Measurements from ENCODE around the gene VEZT. TPM values are rescaled to one million over a fixed set of nuclear protein-coding genes. Genes with fewer than 3 reads are reported as not detected.

VEZT gene
- total and polyA plus RNA-seq, 9 of the 15 experiments (the other 6 are each of a cell fraction or from before 2014, with no cell fraction given), result 16.1 to 61.5 (median 32.6) TPM

DNA sequence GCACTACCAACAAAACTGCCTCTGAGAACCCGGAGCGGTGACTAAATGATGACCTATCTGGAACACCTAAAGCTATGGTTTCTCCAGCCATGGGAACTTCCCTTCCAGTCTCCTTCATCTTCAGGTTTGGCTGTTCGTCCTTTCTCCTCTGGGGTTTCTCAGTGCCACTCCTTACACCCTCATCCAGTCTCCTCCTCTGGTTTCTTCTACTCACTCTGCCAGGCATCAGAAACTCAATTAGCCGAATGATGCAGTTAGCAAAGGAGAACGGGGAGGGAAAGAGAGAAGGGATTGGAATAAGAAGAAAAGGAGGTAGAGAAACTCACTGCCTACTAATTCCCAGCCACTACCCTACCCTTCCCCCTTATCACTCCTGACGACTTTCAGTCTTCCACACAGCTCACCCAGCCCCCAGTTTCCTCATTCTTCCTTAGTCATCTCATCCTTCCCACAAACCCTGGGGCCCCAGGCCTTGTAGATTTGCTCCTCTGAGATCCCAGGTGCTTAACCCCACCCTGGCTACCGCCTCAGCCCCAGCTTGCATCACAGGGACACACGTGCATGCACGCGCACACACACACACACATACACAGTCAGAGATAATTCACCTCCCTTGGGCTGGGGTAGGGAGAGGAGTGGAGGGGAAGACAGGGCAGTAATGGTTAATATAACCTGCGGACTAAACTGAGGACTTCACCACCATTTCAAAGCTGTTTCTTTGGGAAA, 13.3 kb upstream of the VEZT start (continued):
- TF ChIP-seq, protein P1, sequence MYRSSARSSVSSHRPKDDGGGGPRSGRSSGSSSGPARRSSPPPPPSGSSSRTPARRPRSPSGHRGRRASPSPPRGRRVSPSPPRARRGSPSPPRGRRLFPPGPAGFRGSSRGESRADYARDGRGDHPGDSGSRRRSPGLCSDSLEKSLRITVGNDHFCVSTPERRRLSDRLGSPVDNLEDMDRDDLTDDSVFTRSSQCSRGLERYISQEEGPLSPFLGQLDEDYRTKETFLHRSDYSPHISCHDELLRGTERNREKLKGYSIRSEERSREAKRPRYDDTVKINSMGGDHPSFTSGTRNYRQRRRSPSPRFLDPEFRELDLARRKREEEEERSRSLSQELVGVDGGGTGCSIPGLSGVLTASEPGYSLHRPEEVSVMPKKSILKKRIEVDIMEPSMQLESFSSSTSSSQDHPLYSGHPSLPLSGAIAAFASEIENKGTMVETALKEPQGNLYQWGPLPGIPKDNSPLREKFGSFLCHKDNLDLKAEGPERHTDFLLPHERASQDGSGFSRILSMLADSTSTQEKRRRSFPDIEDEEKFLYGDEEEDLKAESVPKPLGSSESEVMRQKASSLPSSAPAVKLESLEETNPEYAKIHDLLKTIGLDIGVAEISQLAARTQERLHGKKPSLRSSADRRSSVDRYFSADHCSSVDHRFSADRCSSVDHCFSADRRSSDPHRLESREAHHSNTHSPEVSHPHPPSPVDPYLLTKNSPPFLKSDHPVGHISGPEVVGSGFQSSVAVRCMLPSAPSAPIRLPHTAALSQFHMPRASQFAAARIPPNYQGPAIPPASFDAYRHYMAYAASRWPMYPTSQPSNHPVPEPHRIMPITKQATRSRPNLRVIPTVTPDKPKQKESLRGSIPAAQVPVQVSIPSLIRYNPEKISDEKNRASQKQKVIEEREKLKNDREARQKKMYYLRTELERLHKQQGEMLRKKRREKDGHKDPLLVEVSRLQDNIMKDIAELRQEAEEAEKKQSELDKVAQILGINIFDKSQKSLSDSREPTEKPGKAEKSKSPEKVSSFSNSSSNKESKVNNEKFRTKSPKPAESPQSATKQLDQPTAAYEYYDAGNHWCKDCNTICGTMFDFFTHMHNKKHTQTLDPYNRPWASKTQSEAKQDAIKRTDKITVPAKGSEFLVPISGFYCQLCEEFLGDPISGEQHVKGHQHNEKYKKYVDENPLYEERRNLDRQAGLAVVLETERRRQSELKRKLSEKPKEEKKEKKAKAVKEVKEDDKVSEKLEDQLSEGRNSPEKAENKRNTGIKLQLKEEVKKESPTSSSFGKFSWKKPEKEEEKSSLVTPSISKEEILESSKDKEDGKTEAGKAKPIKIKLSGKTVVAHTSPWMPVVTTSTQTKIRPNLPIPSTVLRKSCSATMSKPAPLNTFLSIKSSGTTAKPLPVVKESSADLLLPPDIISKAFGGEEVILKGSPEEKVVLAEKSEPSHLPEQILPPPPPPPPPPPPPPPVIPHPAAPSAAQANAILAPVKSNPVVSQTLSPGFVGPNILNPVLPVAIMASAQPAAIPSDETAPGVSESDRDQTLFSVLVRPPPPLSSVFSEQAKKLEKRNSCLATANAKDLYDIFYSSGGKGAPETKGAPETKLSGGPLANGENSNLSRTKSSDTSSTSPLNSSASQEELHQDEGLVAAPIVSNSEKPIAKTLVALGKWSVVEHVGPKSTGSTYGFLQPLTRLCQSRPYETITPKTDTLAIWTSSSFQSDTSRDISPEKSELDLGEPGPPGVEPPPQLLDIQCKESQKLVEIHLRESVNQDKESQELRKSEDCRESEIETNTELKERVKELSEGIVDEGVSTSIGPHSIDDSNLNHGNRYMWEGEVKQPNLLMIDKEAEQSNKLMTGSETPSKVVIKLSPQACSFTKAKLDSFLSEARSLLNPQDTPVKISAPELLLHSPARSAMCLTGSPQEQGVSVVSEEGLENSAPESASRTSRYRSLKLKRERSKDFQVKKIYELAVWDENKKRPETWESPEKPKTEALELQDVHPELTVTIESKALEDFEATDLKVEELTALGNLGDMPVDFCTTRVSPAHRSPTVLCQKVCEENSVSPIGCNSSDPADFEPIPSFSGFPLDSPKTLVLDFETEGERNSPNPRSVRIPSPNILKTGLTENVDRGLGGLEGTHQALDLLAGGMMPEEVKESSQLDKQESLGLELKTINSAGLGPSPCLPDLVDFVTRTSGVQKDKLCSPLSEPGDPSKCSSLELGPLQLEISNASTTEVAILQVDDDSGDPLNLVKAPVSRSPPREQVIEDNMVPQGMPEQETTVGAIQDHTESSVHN (IDR thresholded peaks at IDR 0.05; ENCODE audit: borderline replicate concordance in 1 of 2, low read depth in 1 of 2), result peak in 1 of 2 experiments; percentile 92; a peak in 2 of 4 replicates
- TF ChIP-seq ZNF3 (CRISPR knock-in tag; IDR thresholded peaks at IDR 0.05) (no peak), RBM39 (optimal IDR thresholded peaks at IDR 0.05; ENCODE audit: low read depth, low read length) (no peak), ETV6 (IDR thresholded peaks at IDR 0.05; ENCODE audit: borderline replicate concordance in 1 of 2, low read depth in 2 of 2, low read length in 1 of 2) (no peak), ETV6 (CRISPR knock-in tag; IDR thresholded peaks at IDR 0.05; ENCODE audit: borderline replicate concordance) (no peak), CBFA2T3 (IDR thresholded peaks at IDR 0.05) (peak; percentile 83), SMARCB1 (IDR thresholded peaks at IDR 0.05; ENCODE audit: insufficient read length, low read depth) (no peak), ZFP36 (IDR thresholded peaks at IDR 0.05; ENCODE audit: low read depth, low read length, partially characterized antibody) (peak; percentile 11), ZKSCAN1 (IDR thresholded peaks at IDR 0.05; ENCODE audit: low read depth, low read length) (no peak; the same call in 1 of the 2 replicates), NEUROD1 (IDR thresholded peaks at IDR 0.05; ENCODE audit: borderline replicate concordance, low read depth, low read length, partially characterized antibody) (peak; percentile 58), SMC3 (conservative IDR thresholded peaks at IDR 0.05; ENCODE audit: insufficient read depth, low read depth, low read length) (no peak)
- TF ChIP-seq, protein P2, sequence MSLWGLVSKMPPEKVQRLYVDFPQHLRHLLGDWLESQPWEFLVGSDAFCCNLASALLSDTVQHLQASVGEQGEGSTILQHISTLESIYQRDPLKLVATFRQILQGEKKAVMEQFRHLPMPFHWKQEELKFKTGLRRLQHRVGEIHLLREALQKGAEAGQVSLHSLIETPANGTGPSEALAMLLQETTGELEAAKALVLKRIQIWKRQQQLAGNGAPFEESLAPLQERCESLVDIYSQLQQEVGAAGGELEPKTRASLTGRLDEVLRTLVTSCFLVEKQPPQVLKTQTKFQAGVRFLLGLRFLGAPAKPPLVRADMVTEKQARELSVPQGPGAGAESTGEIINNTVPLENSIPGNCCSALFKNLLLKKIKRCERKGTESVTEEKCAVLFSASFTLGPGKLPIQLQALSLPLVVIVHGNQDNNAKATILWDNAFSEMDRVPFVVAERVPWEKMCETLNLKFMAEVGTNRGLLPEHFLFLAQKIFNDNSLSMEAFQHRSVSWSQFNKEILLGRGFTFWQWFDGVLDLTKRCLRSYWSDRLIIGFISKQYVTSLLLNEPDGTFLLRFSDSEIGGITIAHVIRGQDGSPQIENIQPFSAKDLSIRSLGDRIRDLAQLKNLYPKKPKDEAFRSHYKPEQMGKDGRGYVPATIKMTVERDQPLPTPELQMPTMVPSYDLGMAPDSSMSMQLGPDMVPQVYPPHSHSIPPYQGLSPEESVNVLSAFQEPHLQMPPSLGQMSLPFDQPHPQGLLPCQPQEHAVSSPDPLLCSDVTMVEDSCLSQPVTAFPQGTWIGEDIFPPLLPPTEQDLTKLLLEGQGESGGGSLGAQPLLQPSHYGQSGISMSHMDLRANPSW (CRISPR knock-in tag; IDR thresholded peaks at IDR 0.05), result no peak
- TF ChIP-seq, protein P3, sequence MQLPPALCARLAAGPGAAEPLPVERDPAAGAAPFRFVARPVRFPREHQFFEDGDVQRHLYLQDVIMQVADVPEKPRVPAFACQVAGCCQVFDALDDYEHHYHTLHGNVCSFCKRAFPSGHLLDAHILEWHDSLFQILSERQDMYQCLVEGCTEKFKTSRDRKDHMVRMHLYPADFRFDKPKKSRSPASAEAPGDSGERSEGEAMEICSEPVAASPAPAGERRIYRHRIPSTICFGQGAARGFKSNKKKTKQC (CRISPR knock-in tag; IDR thresholded peaks at IDR 0.05), result no peak
- TF ChIP-seq, protein P4, sequence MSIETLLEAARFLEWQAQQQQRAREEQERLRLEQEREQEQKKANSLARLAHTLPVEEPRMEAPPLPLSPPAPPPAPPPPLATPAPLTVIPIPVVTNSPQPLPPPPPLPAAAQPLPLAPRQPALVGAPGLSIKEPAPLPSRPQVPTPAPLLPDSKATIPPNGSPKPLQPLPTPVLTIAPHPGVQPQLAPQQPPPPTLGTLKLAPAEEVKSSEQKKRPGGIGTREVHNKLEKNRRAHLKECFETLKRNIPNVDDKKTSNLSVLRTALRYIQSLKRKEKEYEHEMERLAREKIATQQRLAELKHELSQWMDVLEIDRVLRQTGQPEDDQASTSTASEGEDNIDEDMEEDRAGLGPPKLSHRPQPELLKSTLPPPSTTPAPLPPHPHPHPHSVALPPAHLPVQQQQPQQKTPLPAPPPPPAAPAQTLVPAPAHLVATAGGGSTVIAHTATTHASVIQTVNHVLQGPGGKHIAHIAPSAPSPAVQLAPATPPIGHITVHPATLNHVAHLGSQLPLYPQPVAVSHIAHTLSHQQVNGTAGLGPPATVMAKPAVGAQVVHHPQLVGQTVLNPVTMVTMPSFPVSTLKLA (conservative IDR thresholded peaks at IDR 0.05), result peak; percentile 73 to 92

Measured in K562 (cell line).